HepG2 (cell line): Measurements from ENCODE around the gene CHEK1. TPM values are rescaled to one million over a fixed set of nuclear protein-coding genes. Genes with fewer than 3 reads are reported as not detected.

Source experiments
- ATAC-seq: fragments of 200-7000 bp; cut with Tn5 transposase; 3 replicates; pipeline ENCODE4 v1.9.1; 2020; ENCODE audit warnings: mild to moderate bottlenecking, moderate library complexity
- BruUV-seq: library from RNA; stranded (reverse); fragments of 400-500 nt; replicated peaks from 2 replicates; lab custom pipeline; 2021; lab: Mats Ljungman, UMichigan
- CTCF ChIA-PET: fragments of 300-600 bp; formaldehyde crosslinking; extraction: SDS; loops from one replicate; lab custom pipeline; 2021; ENCODE audit warnings: low total read pairs, inconsistent platforms, low intra/inter-chr PET ratio; lab: Yijun Ruan, JAX
- POLR2A ChIA-PET: fragments of 350-600 bp; sonication (Branson Sonifier 250); formaldehyde crosslinking; loops from one replicate; lab custom pipeline; 2020; ENCODE audit warnings: antibody characterized with exemption, inconsistent platforms; lab: Yijun Ruan, JAX
- DNase-seq: peaks from one replicate; pipeline ENCODE4 v3.0.0-alpha.2; 2015; ENCODE audit warnings: low spot score
- FAIRE-seq: peaks from 3 replicates; lab custom pipeline; 2011; peaks lifted over from hg19 to GRCh38; lab: Jason Lieb, UNC
- H2AFZ ChIP-seq: one replicate; pipeline ENCODE4 v1.6.1; 2011; ENCODE audit warnings: low read length, inconsistent platforms
- H3K27ac ChIP-seq: fragments of 300-600 bp; 3 replicates; pipeline ENCODE4 v1.8.0; 2011; ENCODE audit warnings: mixed run types, mild to moderate bottlenecking, mixed read lengths, low read length, inconsistent platforms; ENCODE audit not compliant: insufficient read depth; ENCODE audit errors: extremely low read length
- H3K27me3 ChIP-seq, 2 experiments: fragments of 200-600 bp in 1 of 2; 2 replicates in 1 of 2; 3 replicates in 1 of 2; pipeline versions ENCODE4 v1.6.0 to v1.8.0; 2011; ENCODE audit warnings: low read length in 2 of 2, mild to moderate bottlenecking in 2 of 2, moderate library complexity in 2 of 2, inconsistent platforms in 1 of 2; ENCODE audit not compliant: insufficient read depth in 2 of 2, control insufficient read depth in 1 of 2
- H3K36me3 ChIP-seq, 2 experiments: fragments of 200-600 bp in 1 of 2; replicated peaks in 1 of 2; 2 replicates in 1 of 2; 3 replicates in 1 of 2; pipeline versions ENCODE4 v1.5.1 to v1.8.0; 2011; ENCODE audit warnings: low read length in 2 of 2, inconsistent platforms in 1 of 2; ENCODE audit not compliant: insufficient read depth in 2 of 2, control insufficient read depth in 1 of 2
- H3K4me1 ChIP-seq: 2 replicates; pipeline ENCODE4 v1.5.1; 2012; ENCODE audit warnings: low read length, inconsistent platforms; ENCODE audit not compliant: insufficient read depth
- H3K4me2 ChIP-seq: 2 replicates; pipeline ENCODE4 v1.6.0; 2011; ENCODE audit warnings: low read depth, low read length, inconsistent platforms
- H3K4me3 ChIP-seq, 3 experiments: fragments of 200-600 bp in 1 of 3; sonication (generic), shearing (Covaris generic) in 1 of 3; replicated peaks in 1 of 3; 2 replicates each; pipeline ENCODE4 v1.5.1; 2011 to 2016; ENCODE audit warnings: low read length in 3 of 3, inconsistent platforms in 2 of 3, low read depth in 2 of 3, mild to moderate bottlenecking in 2 of 3, control low read depth in 1 of 3, mixed read lengths in 1 of 3; ENCODE audit not compliant: insufficient read depth in 1 of 3
- H3K79me2 ChIP-seq: one replicate; pipeline ENCODE4 v1.6.1; 2011; ENCODE audit warnings: low read length, inconsistent platforms; ENCODE audit not compliant: insufficient read depth
- H3K9ac ChIP-seq: 2 replicates; pipeline ENCODE4 v1.6.0; 2011; ENCODE audit warnings: mild to moderate bottlenecking, low read depth, low read length, inconsistent platforms; ENCODE audit not compliant: insufficient read depth
- H3K9me3 ChIP-seq: 2 replicates; pipeline ENCODE4 v1.5.1; 2012; ENCODE audit warnings: mild to moderate bottlenecking, low read length
- H4K20me1 ChIP-seq: 2 replicates; pipeline ENCODE4 v1.6.0; 2011; ENCODE audit warnings: inconsistent platforms, mild to moderate bottlenecking, low read length, moderate library complexity; ENCODE audit not compliant: insufficient read depth
- HNF4A ChIP-seq: sonication (generic); formaldehyde crosslinking; IDR thresholded peaks from 2 replicates; pipeline ENCODE4 v1.4.0; 2020; ENCODE audit warnings: missing genetic modification reagents
- HNRNPUL1 ChIP-seq: fragments of 200-400 bp; formaldehyde crosslinking; IDR thresholded peaks from 2 replicates; pipeline ENCODE4 v1.6.1; 2017; ENCODE audit warnings: low read depth, mild to moderate bottlenecking, low read length, moderate library complexity
- KDM5A ChIP-seq: fragments of 200-600 bp; sonication (generic); IDR thresholded peaks from 2 replicates; pipeline ENCODE4 v1.7.0; 2018; ENCODE audit warnings: antibody characterized with exemption, mild to moderate bottlenecking, low read length, borderline replicate concordance
- MEIS1 ChIP-seq: sonication (generic); formaldehyde crosslinking; IDR thresholded peaks from 2 replicates; pipeline ENCODE4 v1.9.0; 2021; ENCODE audit warnings: mild to moderate bottlenecking, missing genetic modification reagents, moderate library complexity, borderline replicate concordance
- SOX13 ChIP-seq, 3 experiments: fragments of 450-650 bp in 1 of 3; sonication (generic) in 1 of 3; formaldehyde crosslinking in 1 of 3; IDR thresholded peaks in 2 of 3; conservative IDR thresholded peaks in 1 of 3; 2 replicates each; pipeline versions ENCODE4 v1.5.0 to v1.6.1; 2016 to 2020; ENCODE audit warnings: antibody characterized with exemption in 1 of 3, mild to moderate bottlenecking in 1 of 3, missing compliant biosample characterization in 1 of 3, missing genetic modification reagents in 1 of 3, moderate library complexity in 1 of 3
- SOX5 ChIP-seq: IDR thresholded peaks from 2 replicates; pipeline ENCODE4 v1.6.1; 2016; ENCODE audit warnings: borderline replicate concordance
- UBTF ChIP-seq: sonication (generic); formaldehyde crosslinking; IDR thresholded peaks from 2 replicates; pipeline ENCODE4 v1.4.0; 2020; ENCODE audit warnings: mild to moderate bottlenecking, missing genetic modification reagents
- ZNF652 ChIP-seq: IDR thresholded peaks from 2 replicates; pipeline ENCODE4 v1.6.1; 2016; ENCODE audit warnings: low read depth, borderline replicate concordance
- whole genome bisulfite sequencing: methylation state at CpG from one replicate; pipeline ENCODE4 v1.1.6; 2017; ENCODE audit warnings: low lambda C conversion rate; 5-methylcytosine and 5-hydroxymethylcytosine counted together
- in situ Hi-C: cut with HindIII; loops from 2 replicates; pipeline ENCODE4 v1.10.0; 2017; ENCODE audit warnings: low pct_unique_long_range_greater_than_20kb; ENCODE audit not compliant: extremely low pct_ligation_motif_present
- intact Hi-C: fragments of 100-400 bp; cut with micrococcal nuclease; formaldehyde crosslinking; loops from one replicate; pipeline ENCODE4 v1.10.0; 2022; ENCODE audit not compliant: unreplicated experiment
- polyA plus RNA-seq, 8 experiments: library from polyadenylated mRNA; depleted of rRNA in 3 of 8; stranded (reverse) in 7 of 8; unstranded in 1 of 8; fragments of >200 nt; fragmentation: Illumina TruSeq in 4 of 8; extraction: Trizol in 4 of 8; gene quantifications; 2 replicates each; pipeline versions ENCODE4 v1.2.1 to v1.2.3, GENCODE V29; 2011 to 2016; ENCODE audit warnings: low read depth in 4 of 8, missing spikeins in 1 of 8, mixed read lengths in 1 of 8; ENCODE audit not compliant: insufficient read depth in 1 of 8
- total RNA-seq, 5 experiments: library from RNA; depleted of rRNA; stranded (reverse); fragments of >200 nt; fragmentation: Illumina TruSeq; extraction: Trizol; gene quantifications; 2 replicates each; pipeline ENCODE4 v1.2.3, GENCODE V29; 2016; ENCODE audit warnings: low read depth in 1 of 5
- TF ChIP-seq, protein P1 (sequence below), 2 experiments: sonication (generic) in 1 of 2; formaldehyde crosslinking in 1 of 2; IDR thresholded peaks; 2 replicates each; pipeline versions ENCODE4 v1.4.0 to v1.6.1; 2016 to 2020; ENCODE audit warnings: borderline replicate concordance in 1 of 2, low read depth in 1 of 2, mild to moderate bottlenecking in 1 of 2, missing genetic modification reagents in 1 of 2
- TF ChIP-seq, protein P2 (sequence below): IDR thresholded peaks from 2 replicates; pipeline ENCODE4 v1.6.1; 2016; ENCODE audit warnings: missing genetic modification reagents, missing compliant biosample characterization

Gene CHEK1
- total and polyA plus RNA-seq, 2 of the 13 experiments (the other 11 are each of a cell fraction or from before 2014, with no cell fraction given): 17.8 to 83.2 TPM

DNA sequence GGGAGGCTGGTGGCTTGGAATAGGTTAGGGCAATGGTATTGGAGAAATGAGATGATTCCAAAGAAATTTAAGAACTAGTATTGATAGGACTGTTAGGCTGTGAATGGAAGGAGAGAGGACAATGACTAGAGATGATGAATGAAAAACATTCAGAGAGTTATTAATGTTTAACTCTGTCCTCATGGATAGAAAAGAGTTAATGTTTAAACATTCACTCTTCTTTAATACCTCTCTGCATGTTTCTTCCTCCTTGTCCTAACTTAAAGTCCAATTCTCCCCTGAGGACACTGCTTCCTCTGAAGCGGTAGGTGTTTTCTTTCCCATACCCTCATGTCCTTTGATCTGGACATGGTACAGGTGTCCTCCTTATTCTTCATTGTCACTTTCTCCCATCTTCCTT, 13.4 kb downstream of the CHEK1 start:
- POLR2A ChIA-PET: interaction anchor here (1.1 kb wide), 1 partner anchor 12 kb away, joined by 4 read pairs; no protein-coding TSS in a partner anchor
- peaks cover 31% of the 10 kb centered on the region for H3K4me1 ChIP-seq
- in situ Hi-C loops: loop anchor here (25.0 kb wide), 1 partner anchor 574 kb away; the partner anchor contains the start of genes FAM118B and RPUSD4
- H3K9ac ChIP-seq: no peak overlapping the region; the same call in 1 of the 2 replicates
- no TSS peak for BruUV-seq
- 14% methylated on average over 1 of the region's 1 CpG for WGBS
- DNase-seq: peak; percentile 29
- FAIRE-seq: no peak
- H3K27me3 ChIP-seq: no peaks in the 10 kb centered on the region
- no peak overlapping the region; a peak in 1 of 6 replicates for H3K4me3 ChIP-seq
- no peaks in the 10 kb centered on the region for H3K9me3 ChIP-seq
- H2AFZ ChIP-seq: no peak overlapping the region
- H3K36me3 ChIP-seq: peaks cover 3 to 36% of the 10 kb centered on the region in 2 experiments
- intact Hi-C loops: no loop called here
- CTCF ChIA-PET: no interaction called here
- peak overlapping the region; percentile 14 for H3K27ac ChIP-seq
- 0 out of 2 replicates have a peak, but pooled peaks have one; percentile 9 for TF ChIP-seq SOX5 (CRISPR knock-in tag)
- TF ChIP-seq SOX13 (IDR thresholded peaks at IDR 0.05): no peak
- peak in 1 of 2 experiments; percentile 18; a peak in 1 of 4 replicates for TF ChIP-seq SOX13 (CRISPR knock-in tag; conservative IDR thresholded peaks at IDR 0.05 in 1 of 2, IDR thresholded peaks at IDR 0.05 in 1 of 2)
- TF ChIP-seq, protein P1, sequence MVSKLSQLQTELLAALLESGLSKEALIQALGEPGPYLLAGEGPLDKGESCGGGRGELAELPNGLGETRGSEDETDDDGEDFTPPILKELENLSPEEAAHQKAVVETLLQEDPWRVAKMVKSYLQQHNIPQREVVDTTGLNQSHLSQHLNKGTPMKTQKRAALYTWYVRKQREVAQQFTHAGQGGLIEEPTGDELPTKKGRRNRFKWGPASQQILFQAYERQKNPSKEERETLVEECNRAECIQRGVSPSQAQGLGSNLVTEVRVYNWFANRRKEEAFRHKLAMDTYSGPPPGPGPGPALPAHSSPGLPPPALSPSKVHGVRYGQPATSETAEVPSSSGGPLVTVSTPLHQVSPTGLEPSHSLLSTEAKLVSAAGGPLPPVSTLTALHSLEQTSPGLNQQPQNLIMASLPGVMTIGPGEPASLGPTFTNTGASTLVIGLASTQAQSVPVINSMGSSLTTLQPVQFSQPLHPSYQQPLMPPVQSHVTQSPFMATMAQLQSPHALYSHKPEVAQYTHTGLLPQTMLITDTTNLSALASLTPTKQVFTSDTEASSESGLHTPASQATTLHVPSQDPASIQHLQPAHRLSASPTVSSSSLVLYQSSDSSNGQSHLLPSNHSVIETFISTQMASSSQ (IDR thresholded peaks at IDR 0.05; ENCODE audit: low read depth): peak; percentile 59; the same call in 1 of the 2 replicates
- TF ChIP-seq, protein P1 (CRISPR knock-in tag; IDR thresholded peaks at IDR 0.05; ENCODE audit: borderline replicate concordance): no peak; the same call in 1 of the 2 replicates
- no peak for TF ChIP-seq UBTF (CRISPR knock-in tag)
- TF ChIP-seq, protein P2, sequence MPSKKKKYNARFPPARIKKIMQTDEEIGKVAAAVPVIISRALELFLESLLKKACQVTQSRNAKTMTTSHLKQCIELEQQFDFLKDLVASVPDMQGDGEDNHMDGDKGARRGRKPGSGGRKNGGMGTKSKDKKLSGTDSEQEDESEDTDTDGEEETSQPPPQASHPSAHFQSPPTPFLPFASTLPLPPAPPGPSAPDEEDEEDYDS (CRISPR knock-in tag): 0 out of 2 replicates have a peak, but pooled peaks have one; percentile 19
- peak; percentile 85 for TF ChIP-seq ZNF652
- peak; percentile 89 for TF ChIP-seq HNRNPUL1
- TF ChIP-seq MEIS1 (CRISPR knock-in tag): no peak
- no peak for TF ChIP-seq KDM5A
- TF ChIP-seq HNF4A (CRISPR knock-in tag): peak; percentile 35; the same call in 1 of the 2 replicates
- H4K20me1 ChIP-seq: no peaks in the 10 kb centered on the region
- H3K4me2 ChIP-seq: peak overlapping the region; percentile 43
- peak; percentile 89 for ATAC-seq
- H3K79me2 ChIP-seq: no peaks in the 10 kb centered on the region
